HepG2 (cell line): ENCODE data around the gene STIMATE. TPM values are rescaled to one million over a fixed set of nuclear protein-coding genes. Genes with fewer than 3 reads are reported as not detected.

Experiments used
- ATAC-seq: fragments of 200-7000 bp; cut with Tn5 transposase; 3 replicates; pipeline ENCODE4 v1.9.1; 2020; ENCODE audit warnings: mild to moderate bottlenecking, moderate library complexity
- BruUV-seq: library from RNA; stranded (reverse); fragments of 400-500 nt; replicated peaks from 2 replicates; lab custom pipeline; 2021; lab: Mats Ljungman, UMichigan
- CTCF ChIA-PET: fragments of 300-600 bp; formaldehyde crosslinking; extraction: SDS; loops from one replicate; lab custom pipeline; 2021; ENCODE audit warnings: low total read pairs, inconsistent platforms, low intra/inter-chr PET ratio; lab: Yijun Ruan, JAX
- POLR2A ChIA-PET: fragments of 350-600 bp; sonication (Branson Sonifier 250); formaldehyde crosslinking; loops from one replicate; lab custom pipeline; 2020; ENCODE audit warnings: antibody characterized with exemption, inconsistent platforms; lab: Yijun Ruan, JAX
- DNase-seq: peaks from one replicate; pipeline ENCODE4 v3.0.0-alpha.2; 2015; ENCODE audit warnings: low spot score
- FAIRE-seq: peaks from 3 replicates; lab custom pipeline; 2011; peaks lifted over from hg19 to GRCh38; lab: Jason Lieb, UNC
- H2AFZ ChIP-seq: one replicate; pipeline ENCODE4 v1.6.1; 2011; ENCODE audit warnings: low read length, inconsistent platforms
- H3K27ac ChIP-seq: fragments of 300-600 bp; 3 replicates; pipeline ENCODE4 v1.8.0; 2011; ENCODE audit warnings: mixed run types, mild to moderate bottlenecking, mixed read lengths, low read length, inconsistent platforms; ENCODE audit not compliant: insufficient read depth; ENCODE audit errors: extremely low read length
- H3K27me3 ChIP-seq, 2 experiments: fragments of 200-600 bp in 1 of 2; 2 replicates in 1 of 2; 3 replicates in 1 of 2; pipeline versions ENCODE4 v1.6.0 to v1.8.0; 2011; ENCODE audit warnings: low read length in 2 of 2, mild to moderate bottlenecking in 2 of 2, moderate library complexity in 2 of 2, inconsistent platforms in 1 of 2; ENCODE audit not compliant: insufficient read depth in 2 of 2, control insufficient read depth in 1 of 2
- H3K36me3 ChIP-seq, 2 experiments: fragments of 200-600 bp in 1 of 2; replicated peaks in 1 of 2; 2 replicates in 1 of 2; 3 replicates in 1 of 2; pipeline versions ENCODE4 v1.5.1 to v1.8.0; 2011; ENCODE audit warnings: low read length in 2 of 2, inconsistent platforms in 1 of 2; ENCODE audit not compliant: insufficient read depth in 2 of 2, control insufficient read depth in 1 of 2
- H3K4me1 ChIP-seq: 2 replicates; pipeline ENCODE4 v1.5.1; 2012; ENCODE audit warnings: low read length, inconsistent platforms; ENCODE audit not compliant: insufficient read depth
- H3K4me2 ChIP-seq: 2 replicates; pipeline ENCODE4 v1.6.0; 2011; ENCODE audit warnings: low read depth, low read length, inconsistent platforms
- H3K4me3 ChIP-seq, 3 experiments: fragments of 200-600 bp in 1 of 3; sonication (generic), shearing (Covaris generic) in 1 of 3; replicated peaks in 1 of 3; 2 replicates each; pipeline ENCODE4 v1.5.1; 2011 to 2016; ENCODE audit warnings: low read length in 3 of 3, inconsistent platforms in 2 of 3, low read depth in 2 of 3, mild to moderate bottlenecking in 2 of 3, control low read depth in 1 of 3, mixed read lengths in 1 of 3; ENCODE audit not compliant: insufficient read depth in 1 of 3
- H3K79me2 ChIP-seq: one replicate; pipeline ENCODE4 v1.6.1; 2011; ENCODE audit warnings: low read length, inconsistent platforms; ENCODE audit not compliant: insufficient read depth
- H3K9ac ChIP-seq: 2 replicates; pipeline ENCODE4 v1.6.0; 2011; ENCODE audit warnings: mild to moderate bottlenecking, low read depth, low read length, inconsistent platforms; ENCODE audit not compliant: insufficient read depth
- H3K9me3 ChIP-seq: 2 replicates; pipeline ENCODE4 v1.5.1; 2012; ENCODE audit warnings: mild to moderate bottlenecking, low read length
- H4K20me1 ChIP-seq: 2 replicates; pipeline ENCODE4 v1.6.0; 2011; ENCODE audit warnings: inconsistent platforms, mild to moderate bottlenecking, low read length, moderate library complexity; ENCODE audit not compliant: insufficient read depth
- CHCHD3 ChIP-seq: sonication (generic); formaldehyde crosslinking; IDR thresholded peaks from 2 replicates; pipeline ENCODE4 v1.8.0; 2022; ENCODE audit warnings: mild to moderate bottlenecking, missing genetic modification reagents, moderate library complexity
- TCF12 ChIP-seq, 2 experiments: fragments of 450-650 bp in 1 of 2; sonication (generic) in 1 of 2; formaldehyde crosslinking in 1 of 2; IDR thresholded peaks; 2 replicates each; pipeline versions ENCODE4 v1.6.1 to v1.8.0; 2017 to 2022; ENCODE audit warnings: antibody characterized with exemption in 1 of 2, mild to moderate bottlenecking in 1 of 2, missing genetic modification reagents in 1 of 2, moderate library complexity in 1 of 2
- ZKSCAN1 ChIP-seq: fragments of 150-350 bp; IDR thresholded peaks from 2 replicates; pipeline ENCODE4 v1.6.1; 2014; ENCODE audit warnings: low read length
- ZNF350 ChIP-seq: sonication (generic); formaldehyde crosslinking; IDR thresholded peaks from 2 replicates; pipeline ENCODE4 v1.4.0; 2020; ENCODE audit warnings: mild to moderate bottlenecking, low read depth, missing genetic modification reagents, borderline replicate concordance
- ZNF737 ChIP-seq: sonication (generic); formaldehyde crosslinking; IDR thresholded peaks from 2 replicates; pipeline ENCODE4 v1.5.0; 2020; ENCODE audit warnings: missing genetic modification reagents, mild to moderate bottlenecking, borderline replicate concordance
- WGBS: methylation state at CpG from one replicate; pipeline ENCODE4 v1.1.6; 2017; ENCODE audit warnings: low lambda C conversion rate; 5-methylcytosine and 5-hydroxymethylcytosine counted together
- in situ Hi-C: cut with HindIII; loops from 2 replicates; pipeline ENCODE4 v1.10.0; 2017; ENCODE audit warnings: low pct_unique_long_range_greater_than_20kb; ENCODE audit not compliant: extremely low pct_ligation_motif_present
- intact Hi-C: fragments of 100-400 bp; cut with micrococcal nuclease; formaldehyde crosslinking; loops from one replicate; pipeline ENCODE4 v1.10.0; 2022; ENCODE audit not compliant: unreplicated experiment
- polyA plus RNA-seq, 8 experiments: library from polyadenylated mRNA; depleted of rRNA in 3 of 8; stranded (reverse) in 7 of 8; unstranded in 1 of 8; fragments of >200 nt; fragmentation: Illumina TruSeq in 4 of 8; extraction: Trizol in 4 of 8; gene quantifications; 2 replicates each; pipeline versions ENCODE4 v1.2.1 to v1.2.3, GENCODE V29; 2011 to 2016; ENCODE audit warnings: low read depth in 4 of 8, missing spikeins in 1 of 8, mixed read lengths in 1 of 8; ENCODE audit not compliant: insufficient read depth in 1 of 8
- total RNA-seq, 5 experiments: library from RNA; depleted of rRNA; stranded (reverse); fragments of >200 nt; fragmentation: Illumina TruSeq; extraction: Trizol; gene quantifications; 2 replicates each; pipeline ENCODE4 v1.2.3, GENCODE V29; 2016; ENCODE audit warnings: low read depth in 1 of 5
- TF ChIP-seq, protein P1 (sequence below): sonication (generic); formaldehyde crosslinking; conservative IDR thresholded peaks from 2 replicates; pipeline ENCODE4 v1.8.0; 2022; ENCODE audit warnings: mild to moderate bottlenecking, moderate library complexity, missing genetic modification reagents

The STIMATE gene
- total and polyA plus RNA-seq, 2 of the 13 experiments (the other 11 are each of a cell fraction or from before 2014, with no cell fraction given): 5.7 to 11.7 TPM

DNA sequence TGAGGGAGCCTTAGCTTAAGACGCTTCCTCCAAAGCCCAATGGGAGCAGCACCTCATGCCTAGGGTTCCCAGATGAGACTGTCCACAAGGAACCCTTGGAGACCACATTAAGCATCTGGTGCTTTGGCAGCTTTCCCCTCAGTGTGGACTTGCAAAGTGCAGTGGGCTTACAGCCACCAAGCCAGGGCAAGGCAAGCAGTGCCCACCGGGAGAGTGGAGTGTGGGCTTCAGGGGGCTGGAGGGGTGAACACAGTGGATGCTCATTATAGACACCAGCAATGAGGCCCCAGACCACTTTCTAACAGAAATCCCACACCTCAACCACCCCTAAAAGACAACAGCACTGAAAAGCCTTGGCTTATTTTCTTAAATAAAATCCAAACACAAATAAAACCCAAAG is 53.5 kb downstream of the STIMATE start:
- TF ChIP-seq ZNF737 (CRISPR knock-in tag) (no peak), ZKSCAN1 (no peak), TCF12 (IDR thresholded peaks at IDR 0.05) (no peak), TCF12 (CRISPR knock-in tag; IDR thresholded peaks at IDR 0.05) (no peak)
- TF ChIP-seq, protein P1, sequence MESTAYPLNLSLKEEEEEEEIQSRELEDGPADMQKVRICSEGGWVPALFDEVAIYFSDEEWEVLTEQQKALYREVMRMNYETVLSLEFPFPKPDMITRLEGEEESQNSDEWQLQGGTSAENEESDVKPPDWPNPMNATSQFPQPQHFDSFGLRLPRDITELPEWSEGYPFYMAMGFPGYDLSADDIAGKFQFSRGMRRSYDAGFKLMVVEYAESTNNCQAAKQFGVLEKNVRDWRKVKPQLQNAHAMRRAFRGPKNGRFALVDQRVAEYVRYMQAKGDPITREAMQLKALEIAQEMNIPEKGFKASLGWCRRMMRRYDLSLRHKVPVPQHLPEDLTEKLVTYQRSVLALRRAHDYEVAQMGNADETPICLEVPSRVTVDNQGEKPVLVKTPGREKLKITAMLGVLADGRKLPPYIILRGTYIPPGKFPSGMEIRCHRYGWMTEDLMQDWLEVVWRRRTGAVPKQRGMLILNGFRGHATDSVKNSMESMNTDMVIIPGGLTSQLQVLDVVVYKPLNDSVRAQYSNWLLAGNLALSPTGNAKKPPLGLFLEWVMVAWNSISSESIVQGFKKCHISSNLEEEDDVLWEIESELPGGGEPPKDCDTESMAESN: no peak
- WGBS: 93% methylated on average over 2 of the region's 2 CpGs
- BruUV-seq: no TSS peak
- no peak overlapping the region for H3K4me2 ChIP-seq
- intact Hi-C loops: loop anchor here (2.0 kb wide), 1 partner anchor 15 kb away; no protein-coding TSS in a partner anchor
- FAIRE-seq (no peak), ATAC-seq (no peak), DNase-seq (no peak)
- H2AFZ ChIP-seq: no peak overlapping the region
- CTCF ChIA-PET: no interaction called here
- in situ Hi-C loops: no loop called here
- no peaks in the 10 kb centered on the region for H3K79me2 ChIP-seq
- no peaks in the 10 kb centered on the region for H3K9me3 ChIP-seq
- peaks cover 1 to 4% of the 10 kb centered on the region in 2 experiments; a peak in 1 of 5 replicates for H3K36me3 ChIP-seq
- POLR2A ChIA-PET: no interaction called here
- peaks cover 26% of the 10 kb centered on the region for H3K4me1 ChIP-seq
- H3K9ac ChIP-seq: no peak overlapping the region
- no peaks in the 10 kb centered on the region for H3K27me3 ChIP-seq
- H4K20me1 ChIP-seq: no peaks in the 10 kb centered on the region
- H3K27ac ChIP-seq: no peak overlapping the region
- H3K4me3 ChIP-seq: no peak overlapping the region

- in situ Hi-C loops (no loop called here), intact Hi-C loops (no loop called here)
- Histone ChIP-seq H3K27me3 (no peaks in the 10 kb centered on the region), H3K79me2 (no peaks in the 10 kb centered on the region), H4K20me1 (no peaks in the 10 kb centered on the region), H3K9me3 (no peaks in the 10 kb centered on the region), H3K27ac (no peak overlapping the region), H2AFZ (no peak overlapping the region), H3K4me2 (no peak overlapping the region), H3K9ac (no peak overlapping the region), H3K4me1 (peaks cover 26% of the 10 kb centered on the region), H3K36me3 (0 out of 5 replicates have a peak, but pooled peaks cover 0 to 3% of the 10 kb centered on the region in 2 experiments), H3K4me3 (no peak overlapping the region)
- CTCF ChIA-PET: no interaction called here
- ATAC-seq: no peak
- FAIRE-seq: no peak
- POLR2A ChIA-PET: no interaction called here
- 91% methylated on average over 19 of the region's 20 CpGs for WGBS
- BruUV-seq: no TSS peak
- DNase-seq: no peak
- TF ChIP-seq CHCHD3 (CRISPR knock-in tag) (no peak), ZNF350 (no peak)
Observed at GRCh38 chr3:52843108-52843865, 54.1 kb downstream of the STIMATE start.
